GM18907 (cell line): ENCODE results near the gene ANKS1B.

Experiments
- ATAC-seq: cut with Tn5 transposase; IDR thresholded peaks from one replicate; pipeline ENCODE4 v1.9.1; 2021; ENCODE audit warnings: mild to moderate bottlenecking, moderate library complexity; ENCODE audit not compliant: unreplicated experiment

The ANKS1B gene

GRCh38 chr12:99142651-99143050 lies 842.1 kb downstream of the ANKS1B start:
- ATAC-seq: no peak

- no peak for ATAC-seq
Observed at GRCh38 chr12:99140017-99140720, 844.6 kb downstream of the ANKS1B start.

- no peak for ATAC-seq
Observed at GRCh38 chr12:99138393-99138792, 846.3 kb downstream of the ANKS1B start.

DNA sequence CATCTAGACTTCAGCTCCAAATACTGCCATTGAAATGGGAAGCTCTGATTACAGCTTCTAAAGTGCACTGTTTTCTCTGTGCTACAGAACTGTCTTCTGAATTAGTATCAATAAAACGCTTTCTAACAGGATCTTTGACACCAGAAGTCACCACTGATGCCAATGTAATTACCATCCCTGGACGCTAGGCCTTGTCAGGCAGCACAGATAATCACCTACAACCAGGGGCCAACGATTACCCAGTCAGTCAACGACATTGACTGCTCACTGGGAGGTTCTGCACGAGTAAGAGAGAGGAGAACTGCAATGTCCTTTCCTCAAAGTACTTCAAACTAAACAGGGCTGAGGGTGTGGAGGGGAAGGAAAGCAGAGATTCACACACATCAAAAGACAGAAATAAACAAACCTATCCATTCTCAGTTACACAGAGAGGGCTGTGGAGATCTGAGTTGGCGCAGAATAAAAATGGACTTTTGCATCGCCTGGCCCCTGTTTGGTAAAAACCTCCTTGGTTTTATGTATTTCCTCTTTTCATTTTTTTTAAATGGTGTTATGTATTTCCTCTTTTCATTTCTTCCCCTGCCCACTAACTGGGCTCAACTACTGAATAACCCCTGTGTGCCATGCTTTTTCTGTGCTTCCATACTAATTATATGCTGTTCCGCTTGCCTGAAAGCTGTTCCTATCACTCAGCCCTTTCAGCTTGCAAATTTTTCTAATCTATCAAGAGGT lies 847.4 kb downstream of the ANKS1B start:
- ATAC-seq: no peak

- ATAC-seq: no peak
Observed at GRCh38 chr12:99136516-99136915, 848.2 kb downstream of the ANKS1B start.

GRCh38 chr12:99135376-99135775 lies 849.4 kb downstream of the ANKS1B start:
- no peak for ATAC-seq

DNA sequence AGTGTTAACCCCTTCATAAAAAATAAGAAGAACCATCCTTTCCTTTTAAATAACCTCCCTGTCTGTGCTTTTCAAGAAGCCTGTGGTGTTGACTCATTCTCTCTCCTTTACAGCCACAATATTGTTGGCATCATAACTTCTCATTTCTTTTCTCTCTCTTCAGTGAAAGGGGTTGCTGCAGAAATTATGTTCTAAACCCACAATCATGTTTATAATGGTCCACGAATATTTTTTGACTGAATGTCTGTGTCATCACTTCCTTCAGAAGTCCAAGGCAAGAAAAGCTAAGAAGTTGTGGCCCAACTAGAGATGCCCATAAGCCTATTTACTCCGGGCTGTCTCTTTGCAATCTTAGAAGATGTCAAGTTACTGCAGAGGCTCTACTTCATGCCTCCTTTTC lies 851.3 kb downstream of the ANKS1B start:
- no peak for ATAC-seq

DNA sequence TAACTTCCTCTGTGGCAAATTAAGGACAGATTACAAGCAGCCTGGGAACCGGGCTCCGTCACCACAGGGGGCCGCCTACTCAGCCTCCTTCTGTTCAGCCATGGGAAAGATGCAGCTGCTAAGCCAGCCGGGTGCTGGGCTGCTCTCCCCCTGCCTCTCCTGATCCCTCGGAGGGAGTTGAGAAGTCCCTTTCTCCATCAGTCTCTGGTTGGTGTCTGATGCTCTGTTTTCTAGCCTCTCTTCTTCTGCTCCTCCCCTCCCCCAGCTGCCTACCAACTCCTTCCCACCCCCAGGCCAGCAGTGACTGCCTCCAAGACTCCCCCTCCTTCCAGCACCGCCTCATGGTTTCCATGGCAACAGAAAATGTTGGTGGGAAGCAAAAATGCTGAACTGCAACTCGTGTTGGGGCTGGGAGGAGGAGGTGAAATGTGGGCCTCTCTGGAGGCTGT lies 853.0 kb downstream of the ANKS1B start:
- ATAC-seq: peak; percentile 50

- peak; percentile 96 for ATAC-seq
Observed at GRCh38 chr12:99130808-99131553, 853.8 kb downstream of the ANKS1B start.

GRCh38 chr12:99128246-99128802 lies 856.4 kb downstream of the ANKS1B start:
- no peak for ATAC-seq

DNA sequence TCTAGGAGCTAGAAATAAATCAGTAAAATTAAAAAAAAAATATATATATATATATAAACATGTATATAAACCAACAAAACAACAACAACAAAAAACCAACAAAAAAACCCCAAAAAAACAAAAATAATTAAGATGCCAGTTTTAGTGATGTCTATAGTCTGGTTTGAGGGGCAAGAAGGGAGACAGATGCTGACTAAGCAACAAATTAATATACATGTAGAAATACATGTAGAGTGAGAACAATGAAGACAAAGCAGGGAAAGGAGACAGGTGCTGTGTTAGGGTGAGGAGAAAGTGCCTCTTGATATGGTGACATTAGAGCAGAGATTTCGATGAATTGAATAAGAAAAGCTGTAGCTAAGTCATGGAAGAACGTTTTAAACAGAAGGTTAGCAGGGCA lies 861.8 kb downstream of the ANKS1B start:
- no peak for ATAC-seq

DNA sequence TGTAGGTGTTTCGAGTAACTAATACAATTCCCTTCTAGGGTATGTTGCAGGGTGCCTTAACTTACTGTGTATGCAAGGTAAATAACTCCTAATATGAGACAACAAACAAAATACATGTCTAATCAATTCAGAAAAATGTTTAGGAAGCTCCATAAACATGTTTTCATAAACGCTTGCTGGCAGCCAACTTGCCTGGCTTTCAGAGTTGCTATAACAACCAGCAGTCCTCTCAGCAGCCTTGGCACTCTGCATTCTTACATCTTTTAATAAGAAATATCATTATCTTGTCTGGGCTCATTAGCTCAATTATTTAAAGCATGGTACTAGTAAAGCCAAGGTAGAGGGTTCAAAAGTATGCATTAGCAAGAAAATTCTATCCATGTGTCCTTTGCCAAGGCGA lies 862.2 kb downstream of the ANKS1B start:
- ATAC-seq: no peak

DNA sequence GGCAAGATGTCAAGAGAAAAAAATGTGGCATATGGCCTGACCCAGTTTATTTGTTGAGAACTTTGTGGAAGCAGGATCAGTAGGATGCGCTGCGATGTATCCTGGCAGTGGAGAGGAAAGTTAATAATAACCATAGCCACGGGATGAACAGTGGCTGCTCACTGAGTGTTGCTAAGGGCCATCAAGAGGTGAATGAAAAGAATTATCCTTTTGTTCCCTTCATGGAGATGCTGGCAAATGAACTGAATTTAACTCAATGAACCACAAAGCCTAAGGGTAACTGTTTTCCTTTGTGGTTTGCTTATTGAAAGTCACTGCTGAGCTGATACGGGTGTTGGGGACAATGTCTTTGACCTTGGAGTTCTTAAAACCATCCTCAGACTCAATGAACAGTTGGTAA lies 863.2 kb downstream of the ANKS1B start:
- ATAC-seq: no peak

- no peak for ATAC-seq
Observed at GRCh38 chr12:99119943-99120342, 864.8 kb downstream of the ANKS1B start.

DNA sequence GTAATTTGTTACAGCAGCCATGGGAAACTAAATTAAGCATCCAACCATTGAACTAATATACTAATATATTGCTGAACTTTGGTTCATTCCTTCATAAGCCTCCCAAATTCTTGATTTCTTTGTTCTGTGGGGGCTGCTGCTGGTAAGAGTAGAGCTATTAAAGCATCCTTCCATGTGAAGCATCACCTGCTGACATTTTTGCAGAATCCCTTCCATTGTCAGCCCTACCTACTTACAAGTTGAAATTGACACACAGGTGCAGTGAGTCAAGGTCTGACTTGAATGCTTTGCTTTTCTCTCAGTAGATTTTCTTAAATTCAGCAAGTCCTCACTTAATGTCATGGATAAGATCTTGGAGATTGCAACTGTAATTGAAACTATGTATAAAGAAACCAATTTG lies 865.3 kb downstream of the ANKS1B start:
- no peak for ATAC-seq

GRCh38 chr12:99111600-99111999 lies 873.1 kb downstream of the ANKS1B start:
- ATAC-seq: no peak

GRCh38 chr12:99110868-99111267 lies 873.9 kb downstream of the ANKS1B start:
- no peak for ATAC-seq

DNA sequence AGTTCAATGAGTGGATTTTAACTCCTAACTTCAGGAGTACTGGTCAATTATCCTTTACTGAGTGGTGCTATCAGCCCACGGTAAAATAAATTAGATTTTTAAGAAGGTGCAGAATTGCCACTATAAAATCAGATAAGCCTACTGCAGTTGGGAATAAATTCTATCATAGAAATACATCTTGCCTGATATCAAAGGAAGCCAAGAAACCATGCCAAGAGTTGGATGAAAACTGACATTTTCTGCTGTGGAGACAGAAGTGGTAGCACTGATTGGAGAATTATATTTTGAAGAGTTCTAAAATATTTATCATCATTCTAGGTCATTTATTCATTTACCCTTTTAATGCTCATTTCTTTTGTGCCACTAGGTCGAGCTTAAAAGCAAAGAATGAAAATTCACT lies 874.5 kb downstream of the ANKS1B start:
- ATAC-seq: no peak

GRCh38 chr12:99108924-99109323 lies 875.8 kb downstream of the ANKS1B start:
- no peak for ATAC-seq

DNA sequence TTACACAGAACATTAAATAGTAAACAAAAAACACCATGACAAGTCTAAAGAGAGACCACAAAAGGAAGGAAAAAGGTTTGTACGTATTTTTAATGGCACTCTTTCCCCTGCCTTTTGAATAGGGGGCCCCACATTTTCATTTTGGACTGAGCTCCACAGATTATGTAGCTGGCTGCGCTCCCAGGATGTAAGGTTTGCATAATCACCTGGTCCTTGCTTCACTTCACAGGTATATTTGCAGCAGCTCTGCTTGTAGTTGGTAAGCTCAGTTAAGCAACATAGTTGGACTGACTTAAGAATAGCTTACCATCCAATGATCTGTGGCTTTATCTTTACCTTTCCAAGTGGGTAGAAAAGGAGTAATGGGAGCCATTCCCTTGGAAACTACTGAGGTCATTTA lies 885.0 kb downstream of the ANKS1B start:
- no peak for ATAC-seq

GRCh38 chr12:99097171-99097570 lies 887.6 kb downstream of the ANKS1B start:
- ATAC-seq: no peak
